Endodermal cell (in vitro differentiated cells): Measurements from ENCODE around the gene RGS6. TPM values are rescaled to one million over a fixed set of nuclear protein-coding genes. Genes with fewer than 3 reads are reported as not detected.

Source experiments
- DNase-seq: peaks from one replicate; pipeline ENCODE4 v3.0.0-alpha.2; 2017
- H3K27ac ChIP-seq: 2 replicates; pipeline ENCODE4 v1.5.1; 2013; ENCODE audit warnings: mild to moderate bottlenecking, low read depth, low read length, moderate library complexity
- H3K27me3 ChIP-seq: 2 replicates; pipeline ENCODE4 v1.6.1; 2013; ENCODE audit warnings: mild to moderate bottlenecking, low read length, moderate library complexity; ENCODE audit not compliant: insufficient read depth, control insufficient read depth, poor library complexity, severe bottlenecking
- H3K36me3 ChIP-seq: 2 replicates; pipeline ENCODE4 v1.7.0; 2013; ENCODE audit warnings: mild to moderate bottlenecking, low read length, moderate library complexity; ENCODE audit not compliant: control insufficient read depth, insufficient read depth
- H3K4me1 ChIP-seq: one replicate; pipeline ENCODE4 v1.7.0; 2013; ENCODE audit warnings: low read length; ENCODE audit not compliant: control insufficient read depth, insufficient read depth
- H3K4me3 ChIP-seq: 2 replicates; pipeline ENCODE4 v1.5.1; 2013; ENCODE audit warnings: mild to moderate bottlenecking, low read length, moderate library complexity
- H3K9ac ChIP-seq: 2 replicates; pipeline ENCODE4 v1.6.1; 2013; ENCODE audit warnings: mild to moderate bottlenecking, low read length, moderate library complexity; ENCODE audit not compliant: poor library complexity, severe bottlenecking; ENCODE audit errors: extremely low read depth
- H3K9me3 ChIP-seq: 2 replicates; pipeline ENCODE4 v1.6.1; 2013; ENCODE audit warnings: mild to moderate bottlenecking, low read length, moderate library complexity; ENCODE audit not compliant: control insufficient read depth
- H3K27ac Mint-ChIP-seq: 2 replicates; pipeline ENCODE4 v1.8.0; 2020; ENCODE audit warnings: mixed read lengths
- H3K27me3 Mint-ChIP-seq: 2 replicates; pipeline ENCODE4 v1.8.0; 2021; ENCODE audit warnings: mild to moderate bottlenecking, mixed read lengths; ENCODE audit not compliant: insufficient read depth
- H3K36me3 Mint-ChIP-seq: 2 replicates; pipeline ENCODE4 v1.8.0; 2020; ENCODE audit warnings: low read depth, mixed read lengths
- H3K4me1 Mint-ChIP-seq: 2 replicates; pipeline ENCODE4 v1.8.0; 2020; ENCODE audit warnings: mixed read lengths
- H3K4me3 Mint-ChIP-seq: 2 replicates; pipeline ENCODE4 v1.8.0; 2020; ENCODE audit warnings: mild to moderate bottlenecking, moderate library complexity, mixed read lengths
- H3K9me3 Mint-ChIP-seq: 2 replicates; pipeline ENCODE4 v1.8.0; 2020; ENCODE audit warnings: mild to moderate bottlenecking, mixed read lengths
- CTCF ChIP-seq: fragments of 200-600 bp; sonication (generic); conservative IDR thresholded peaks from 2 replicates; pipeline ENCODE4 v1.5.0; 2021; ENCODE audit warnings: antibody characterized with exemption, mild to moderate bottlenecking
- WGBS, 2 experiments: methylation state at CpG; one replicate each; pipeline versions ENCODE4 v1.1.5 to v1.1.7; 2013; ENCODE audit warnings: missing lambda C conversion rate in 2 of 2, mixed read lengths in 1 of 2; ENCODE audit not compliant: insufficient coverage in 1 of 2, insufficient read length in 1 of 2; 5-methylcytosine and 5-hydroxymethylcytosine counted together
- total RNA-seq, 2 donors: library from RNA; stranded (reverse); fragmentation: NEBNext Ultra II Directional in 1 of 2; extraction: Animal tissue kit (Norgen Biotek cat#: 25700) in 1 of 2; gene quantifications; 2 replicates in 1 of 2; 3 replicates in 1 of 2; pipeline ENCODE4 v1.2.1, GENCODE V29; 2021

The RGS6 gene
- total RNA-seq, 2 donors from 2014 or later = 10.1 to 16.3 TPM

GRCh38 chr14:72499746-72500145 is 567.5 kb downstream of the RGS6 start:
- Mint-ChIP-seq H3K4me1 (no peaks in the 10 kb centered on the region), H3K27ac (no peak overlapping the region), H3K27me3 (no peaks in the 10 kb centered on the region), H3K4me3 (no peak overlapping the region), H3K9me3 (peaks cover 3% of the 10 kb centered on the region), H3K36me3 (peaks cover 11% of the 10 kb centered on the region)
- H3K9me3 ChIP-seq = peaks cover 8% of the 10 kb centered on the region
- 93 to 100% methylated on average over 2 to 5 of the region's 5 CpGs for WGBS, 2 experiments
- H3K36me3 ChIP-seq = no peaks in the 10 kb centered on the region
- H3K4me3 ChIP-seq = no peak overlapping the region
- H3K4me1 ChIP-seq = no peaks in the 10 kb centered on the region
- no peak overlapping the region for H3K9ac ChIP-seq
- no peak for DNase-seq
- TF ChIP-seq CTCF = no peak
- no peaks in the 10 kb centered on the region for H3K27me3 ChIP-seq
- H3K27ac ChIP-seq = no peak overlapping the region

- Histone ChIP-seq H3K9ac (no peak overlapping the region), H3K9me3 (peaks cover 8% of the 10 kb centered on the region), H3K4me3 (no peak overlapping the region), H3K4me1 (no peaks in the 10 kb centered on the region), H3K27ac (no peak overlapping the region), H3K27me3 (no peaks in the 10 kb centered on the region), H3K36me3 (no peaks in the 10 kb centered on the region)
- no peaks in the 10 kb centered on the region for H3K27me3 Mint-ChIP-seq
- TF ChIP-seq CTCF = no peak
- no peak for DNase-seq
- H3K36me3 Mint-ChIP-seq = peaks cover 7% of the 10 kb centered on the region
- H3K4me1 Mint-ChIP-seq = no peaks in the 10 kb centered on the region
- H3K27ac Mint-ChIP-seq = no peak overlapping the region
- H3K4me3 Mint-ChIP-seq = no peak overlapping the region
- WGBS, 2 experiments = 71 to 80% methylated on average over 2 to 4 of the region's 4 CpGs
- no peaks in the 10 kb centered on the region for H3K9me3 Mint-ChIP-seq
Observed at GRCh38 chr14:72500234-72500838, 568.1 kb downstream of the RGS6 start.

DNA sequence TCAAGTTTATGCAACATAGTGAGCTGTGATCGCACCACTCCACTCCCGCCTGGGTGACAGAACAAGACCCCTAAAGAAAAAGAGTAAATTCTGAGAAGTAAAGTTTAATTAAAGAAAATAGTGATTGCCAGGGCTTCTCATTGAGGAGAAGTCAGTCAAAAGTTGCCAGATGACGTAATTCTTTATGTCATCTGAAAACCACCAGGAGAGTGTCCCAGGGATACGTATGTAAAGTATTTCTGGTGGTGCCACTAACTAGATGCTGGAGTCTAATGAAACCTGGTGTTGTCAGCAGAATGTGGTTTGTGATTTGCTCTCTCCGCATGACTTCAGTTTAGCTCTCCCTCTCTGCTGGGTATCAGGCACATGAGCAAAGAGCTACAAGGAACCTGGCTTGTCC is 569.2 kb downstream of the RGS6 start:
- H3K4me3 Mint-ChIP-seq = no peak overlapping the region
- H3K36me3 Mint-ChIP-seq = peaks cover 5% of the 10 kb centered on the region
- H3K9me3 Mint-ChIP-seq = no peaks in the 10 kb centered on the region
- Histone ChIP-seq H3K4me3 (no peak overlapping the region), H3K27me3 (no peaks in the 10 kb centered on the region), H3K4me1 (no peaks in the 10 kb centered on the region), H3K27ac (no peak overlapping the region), H3K9ac (no peak overlapping the region), H3K36me3 (no peaks in the 10 kb centered on the region), H3K9me3 (peaks cover 8% of the 10 kb centered on the region)
- DNase-seq = no peak
- H3K4me1 Mint-ChIP-seq = no peaks in the 10 kb centered on the region
- 94 to 97% methylated on average over 5 of the region's 5 CpGs for WGBS, 2 experiments
- no peaks in the 10 kb centered on the region for H3K27me3 Mint-ChIP-seq
- no peak for TF ChIP-seq CTCF
- no peak overlapping the region for H3K27ac Mint-ChIP-seq
